HCT116 (cell line): ENCODE data around the gene CDKL5. TPM values are rescaled to one million over a fixed set of nuclear protein-coding genes. Genes with fewer than 3 reads are reported as not detected.

Experiments used
- ATAC-seq: fragments of 200-7000 bp; cut with Tn5 transposase; 2 replicates; pipeline ENCODE4 v1.9.1; 2020; ENCODE audit warnings: mild to moderate bottlenecking, moderate library complexity
- BruUV-seq: library from RNA; stranded (reverse); fragments of 400-500 nt; replicated peaks from 2 replicates; lab custom pipeline; 2021; lab: Mats Ljungman, UMichigan
- CTCF ChIA-PET: fragments of 300-600 bp; sonication (Branson Sonifier 250); formaldehyde crosslinking; loops from one replicate; lab custom pipeline; 2021; ENCODE audit warnings: antibody characterized with exemption; lab: Charles Lee
- POLR2A ChIA-PET: fragments of 300-600, 350-600 bp; sonication (Branson Sonifier 250); formaldehyde crosslinking; loops from one replicate; lab custom pipeline; 2021; ENCODE audit warnings: antibody characterized with exemption; lab: Charles Lee
- RAD21 ChIA-PET, 2 experiments: fragments of 300-600 bp; sonication (Branson Sonifier 250); formaldehyde crosslinking; loops; one replicate each; lab custom pipeline; 2023; ENCODE audit warnings: low total read pairs in 2 of 2; ENCODE audit not compliant: uncharacterized antibody in 2 of 2, unreplicated experiment in 2 of 2, low non-redundant PET in 1 of 2; lab: Charles Lee
- DNase-seq: peaks from one replicate; pipeline ENCODE4 v3.0.0-alpha.2; 2010; ENCODE audit warnings: low read depth, low spot score
- H2AFZ ChIP-seq: fragments of 200-600 bp; shearing (Covaris generic), sonication (generic); 2 replicates; pipeline ENCODE4 v1.6.1; 2017; ENCODE audit warnings: low read depth, mixed run types, mixed read lengths, antibody characterized with exemption, low read length; ENCODE audit not compliant: poor library complexity, severe bottlenecking
- H3K27ac ChIP-seq: 2 replicates; pipeline ENCODE4 v1.5.1; 2012; ENCODE audit warnings: low read depth, low read length
- H3K27me3 ChIP-seq: fragments of 200-600 bp; sonication (generic); 2 replicates; pipeline ENCODE4 v1.6.1; 2016; ENCODE audit warnings: mixed run types, low read length, mixed read lengths; ENCODE audit not compliant: insufficient read depth
- H3K36me3 ChIP-seq, 2 experiments: fragments of 200-500 bp in 1 of 2; fragments of 200-600 bp in 1 of 2; sonication (Bioruptor generic) in 1 of 2; sonication (generic) in 1 of 2; 2 replicates each; pipeline versions ENCODE4 v1.5.1 to v1.6.1; 2014 to 2016; ENCODE audit warnings: low read length in 2 of 2, inconsistent platforms in 1 of 2, mixed read lengths in 1 of 2, mixed run types in 1 of 2; ENCODE audit not compliant: insufficient read depth in 2 of 2, control insufficient read depth in 1 of 2
- H3K4me1 ChIP-seq, 2 experiments: fragments of 200-600 bp in 1 of 2; sonication (generic) in 1 of 2; 2 replicates each; pipeline versions ENCODE4 v1.5.1 to v1.6.1; 2012 to 2017; ENCODE audit warnings: low read length in 2 of 2, inconsistent platforms in 1 of 2, mild to moderate bottlenecking in 1 of 2, mixed read lengths in 1 of 2, mixed run types in 1 of 2, moderate library complexity in 1 of 2; ENCODE audit not compliant: insufficient read depth in 2 of 2, control insufficient read depth in 1 of 2
- H3K4me2 ChIP-seq: fragments of 200-600 bp; sonication (generic); 2 replicates; pipeline ENCODE4 v1.6.1; 2017; ENCODE audit warnings: mixed run types, low read length, mixed read lengths
- H3K4me3 ChIP-seq, 2 experiments: fragments of 200-600 bp in 1 of 2; sonication (generic) in 1 of 2; replicated peaks in 1 of 2; 2 replicates each; pipeline ENCODE4 v1.5.1; 2011 to 2016; ENCODE audit warnings: low read length in 2 of 2, control low read depth in 1 of 2, low read depth in 1 of 2, mild to moderate bottlenecking in 1 of 2, mixed read lengths in 1 of 2, mixed run types in 1 of 2
- H3K79me2 ChIP-seq: fragments of 200-600 bp; sonication (generic); 2 replicates; pipeline ENCODE4 v1.6.1; 2017; ENCODE audit warnings: mild to moderate bottlenecking, mixed run types, low read length, moderate library complexity, mixed read lengths; ENCODE audit not compliant: insufficient read depth
- H3K9ac ChIP-seq: fragments of 200-600 bp; sonication (generic); 2 replicates; pipeline ENCODE4 v1.6.1; 2016; ENCODE audit warnings: low read length, mixed read lengths
- H3K9me2 ChIP-seq: fragments of 200-600 bp; sonication (generic), shearing (Covaris generic); 2 replicates; pipeline ENCODE4 v1.6.1; 2017; ENCODE audit warnings: mixed run types, mild to moderate bottlenecking, moderate library complexity; ENCODE audit not compliant: insufficient read depth
- H3K9me3 ChIP-seq, 2 experiments: fragments of 200-500 bp in 1 of 2; fragments of 200-600 bp in 1 of 2; sonication (Bioruptor generic) in 1 of 2; sonication (generic) in 1 of 2; 2 replicates each; pipeline ENCODE4 v1.6.1; 2014 to 2017; ENCODE audit warnings: low read length in 2 of 2, mixed read lengths in 2 of 2, inconsistent platforms in 1 of 2, low read depth in 1 of 2, mild to moderate bottlenecking in 1 of 2, mixed run types in 1 of 2, moderate library complexity in 1 of 2; ENCODE audit not compliant: control insufficient read depth in 1 of 2, insufficient read depth in 1 of 2
- H4K20me1 ChIP-seq: fragments of 200-600 bp; sonication (generic), shearing (Covaris generic); 2 replicates; pipeline ENCODE4 v1.6.1; 2017; ENCODE audit warnings: mixed run types, mild to moderate bottlenecking, moderate library complexity; ENCODE audit not compliant: insufficient read depth
- ATF3 ChIP-seq: IDR thresholded peaks from 2 replicates; pipeline ENCODE4 v1.6.1; 2012
- CBX3 ChIP-seq: IDR thresholded peaks from 2 replicates; pipeline ENCODE4 v1.6.1; 2012; ENCODE audit warnings: low read depth
- CTCF ChIP-seq, 3 experiments: fragments of 200-600 bp in 1 of 3; sonication (generic) in 1 of 3; IDR thresholded peaks in 2 of 3; conservative IDR thresholded peaks in 1 of 3; 2 replicates each; pipeline ENCODE4 v1.5.1; 2012 to 2017; ENCODE audit warnings: low read depth in 2 of 3, low read length in 2 of 3, antibody characterized with exemption in 1 of 3, borderline replicate concordance in 1 of 3, control low read depth in 1 of 3, mild to moderate bottlenecking in 1 of 3, mixed read lengths in 1 of 3, mixed run types in 1 of 3, moderate library complexity in 1 of 3; ENCODE audit not compliant: insufficient read depth in 1 of 3
- EGR1 ChIP-seq: IDR thresholded peaks from 2 replicates; pipeline ENCODE4 v1.6.1; 2012; ENCODE audit warnings: low read depth
- ELF1 ChIP-seq: IDR thresholded peaks from 2 replicates; pipeline ENCODE4 v1.6.1; 2012; ENCODE audit warnings: low read depth, borderline replicate concordance
- EZH2phosphoT487 ChIP-seq: fragments of 200-600 bp; IDR thresholded peaks from 2 replicates; pipeline ENCODE4 v1.6.1; 2018; ENCODE audit warnings: antibody characterized with exemption, borderline replicate concordance
- JUND ChIP-seq: IDR thresholded peaks from 2 replicates; pipeline ENCODE4 v1.6.1; 2012
- MAX ChIP-seq: IDR thresholded peaks from 2 replicates; pipeline ENCODE4 v1.6.1; 2012
- POLR2A ChIP-seq: IDR thresholded peaks from 2 replicates; pipeline ENCODE4 v1.7.0; 2011; ENCODE audit warnings: borderline replicate concordance; ENCODE audit not compliant: insufficient read depth, insufficient read length; ENCODE audit errors: extremely low read depth
- POLR2AphosphoS5 ChIP-seq: IDR thresholded peaks from 2 replicates; pipeline ENCODE4 v1.6.1; 2011; ENCODE audit warnings: mild to moderate bottlenecking, low read depth, low read length, moderate library complexity
- RAD21 ChIP-seq: IDR thresholded peaks from 2 replicates; pipeline ENCODE4 v1.6.1; 2012; ENCODE audit warnings: low read depth, mild to moderate bottlenecking
- SIN3A ChIP-seq: IDR thresholded peaks from 2 replicates; pipeline ENCODE4 v1.6.1; 2012; ENCODE audit warnings: low read depth
- SP1 ChIP-seq: IDR thresholded peaks from 2 replicates; pipeline ENCODE4 v1.6.1; 2012; ENCODE audit warnings: low read depth
- YY1 ChIP-seq: IDR thresholded peaks from 2 replicates; pipeline ENCODE4 v1.6.1; 2011; ENCODE audit warnings: low read length, low read depth, moderate library complexity, mild to moderate bottlenecking; ENCODE audit not compliant: insufficient replicate concordance; ENCODE audit errors: extremely low read depth
- ZBTB33 ChIP-seq: IDR thresholded peaks from 2 replicates; pipeline ENCODE4 v1.6.1; 2011; ENCODE audit warnings: mild to moderate bottlenecking, low read length, moderate library complexity; ENCODE audit not compliant: insufficient replicate concordance; ENCODE audit errors: extremely low read depth
- ZNF274 ChIP-seq: fragments of 200-500 bp; sonication (Bioruptor generic); IDR thresholded peaks from 2 replicates; pipeline ENCODE4 v1.6.1; 2014; ENCODE audit warnings: mild to moderate bottlenecking, low read depth, low read length, inconsistent platforms
- intact Hi-C: fragments of 100-400 bp; cut with micrococcal nuclease; formaldehyde crosslinking; loops from 2 replicates; pipeline ENCODE4 v1.10.0; 2022
- total RNA-seq: library from RNA; stranded (reverse); gene quantifications from one replicate; pipeline ENCODE4 v1.2.1, GENCODE V29; 2021; ENCODE audit not compliant: unreplicated experiment

CDKL5 gene
- total RNA-seq, 1 experiment from 2014 or later: 2.5 TPM

GRCh38 chrX:18647621-18648020, 222.2 kb downstream of the CDKL5 start:
- Histone ChIP-seq H3K36me3 (no peaks in the 10 kb centered on the region), H3K9me2 (no peaks in the 10 kb centered on the region), H3K4me2 (no peak overlapping the region), H3K27me3 (no peaks in the 10 kb centered on the region), H3K9me3 (no peaks in the 10 kb centered on the region), H3K9ac (no peak overlapping the region), H3K27ac (no peak overlapping the region), H4K20me1 (no peaks in the 10 kb centered on the region), H3K79me2 (no peaks in the 10 kb centered on the region), H3K4me3 (no peak overlapping the region), H2AFZ (no peak overlapping the region), H3K4me1 (no peaks in the 10 kb centered on the region)
- intact Hi-C loops: no loop called here
- ATAC-seq (no peak), DNase-seq (no peak)
- TF ChIP-seq ELF1 (no peak), EZH2phosphoT487 (no peak), ZBTB33 (no peak), EGR1 (no peak), CBX3 (no peak), RAD21 (no peak), ZNF274 (no peak), POLR2A (no peak), MAX (no peak), JUND (no peak), YY1 (no peak), SP1 (no peak), ATF3 (no peak), POLR2AphosphoS5 (no peak), SIN3A (no peak), CTCF (IDR thresholded peaks at IDR 0.05 in 2 of 3, conservative IDR thresholded peaks at IDR 0.05 in 1 of 3; ENCODE audit: borderline replicate concordance in 1 of 3, insufficient read depth in 1 of 3, low read depth in 2 of 3, low read length in 2 of 3) (no peak)
- ChIA-PET POLR2A (no interaction called here), CTCF (no interaction called here), RAD21 (no interaction called here)
- no TSS peak for BruUV-seq
